Lower leg skin (tissue), 4 donors: ENCODE measurements around the gene PCARE. TPM values are rescaled to one million over a fixed set of nuclear protein-coding genes. Genes with fewer than 3 reads are reported as not detected.

ENCODE experiments used
- DNase-seq, 2 donors: peaks; one replicate each; pipeline ENCODE4 v3.0.0-alpha.2; 2019; ENCODE audit warnings: low spot score in 2 of 2
- H3K4me3 ChIP-seq: fragments of 200-600 bp; sonication (generic); 2 replicates; pipeline ENCODE4 v1.5.1; 2017; ENCODE audit warnings: mild to moderate bottlenecking, low read depth; ENCODE audit not compliant: poor library complexity, severe bottlenecking
- POLR2A ChIP-seq, 2 donors: fragments of 450-650 bp; IDR thresholded peaks; one replicate each; pipeline ENCODE4 v1.6.1; 2016 to 2017; ENCODE audit warnings: antibody characterized with exemption in 2 of 2, mild to moderate bottlenecking in 1 of 2, moderate library complexity in 1 of 2
- WGBS, 2 donors: methylation state at CpG; one replicate each; pipeline ENCODE4 v1.1.5; 2018; 5-methylcytosine and 5-hydroxymethylcytosine counted together
- intact Hi-C: fragments of 100-400 bp; cut with DNase I; formaldehyde crosslinking; loops from one replicate; pipeline ENCODE4 v1.15.0; 2023; ENCODE audit warnings: low total_unique reads
- total RNA-seq, 4 donors: library from RNA; depleted of rRNA; stranded (reverse); fragments of >200 nt; gene quantifications; one replicate each; pipeline ENCODE4 v1.1.0, GENCODE V29; 2016
- TF ChIP-seq, protein P1 (sequence below), 3 donors: fragments of 450-650 bp; IDR thresholded peaks; one replicate each; pipeline ENCODE4 v1.5.1; 2016; ENCODE audit warnings: antibody characterized with exemption in 3 of 3, mild to moderate bottlenecking in 3 of 3, moderate library complexity in 2 of 3

PCARE gene
- total RNA-seq, 4 donors from 2014 or later = 0.02 to 0.13 TPM; not detected in 2

DNA sequence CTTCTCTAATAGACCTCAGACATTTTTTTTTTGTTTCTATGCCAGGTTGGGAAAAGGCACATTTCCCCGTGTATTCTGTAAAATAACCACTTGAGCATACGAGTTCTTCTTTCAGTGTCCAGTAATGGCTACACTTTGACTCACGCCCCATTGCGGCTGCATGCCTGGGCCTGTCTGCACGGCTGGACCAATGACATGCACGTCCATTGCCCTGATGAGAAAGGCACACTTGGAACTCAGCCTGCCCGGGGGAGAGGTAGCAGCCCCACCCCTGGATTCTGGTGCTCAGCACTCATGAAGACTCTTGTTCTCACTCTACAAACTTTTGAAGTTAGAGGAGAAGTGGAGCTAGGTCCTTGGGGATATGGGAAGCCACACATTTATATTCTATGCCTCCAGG, 5.8 kb downstream of the PCARE start:
- DNase-seq = peak in 1 of 2 donors; percentile 79
- H3K4me3 ChIP-seq = no peak overlapping the region
- intact Hi-C loops = loop anchor here (10.0 kb wide), 1 partner anchor 46 kb away; the partner anchor contains the start of gene CLIP4
- WGBS, 2 donors = 54 to 67% methylated on average over 7 of the region's 7 CpGs
- TF ChIP-seq, protein P1, sequence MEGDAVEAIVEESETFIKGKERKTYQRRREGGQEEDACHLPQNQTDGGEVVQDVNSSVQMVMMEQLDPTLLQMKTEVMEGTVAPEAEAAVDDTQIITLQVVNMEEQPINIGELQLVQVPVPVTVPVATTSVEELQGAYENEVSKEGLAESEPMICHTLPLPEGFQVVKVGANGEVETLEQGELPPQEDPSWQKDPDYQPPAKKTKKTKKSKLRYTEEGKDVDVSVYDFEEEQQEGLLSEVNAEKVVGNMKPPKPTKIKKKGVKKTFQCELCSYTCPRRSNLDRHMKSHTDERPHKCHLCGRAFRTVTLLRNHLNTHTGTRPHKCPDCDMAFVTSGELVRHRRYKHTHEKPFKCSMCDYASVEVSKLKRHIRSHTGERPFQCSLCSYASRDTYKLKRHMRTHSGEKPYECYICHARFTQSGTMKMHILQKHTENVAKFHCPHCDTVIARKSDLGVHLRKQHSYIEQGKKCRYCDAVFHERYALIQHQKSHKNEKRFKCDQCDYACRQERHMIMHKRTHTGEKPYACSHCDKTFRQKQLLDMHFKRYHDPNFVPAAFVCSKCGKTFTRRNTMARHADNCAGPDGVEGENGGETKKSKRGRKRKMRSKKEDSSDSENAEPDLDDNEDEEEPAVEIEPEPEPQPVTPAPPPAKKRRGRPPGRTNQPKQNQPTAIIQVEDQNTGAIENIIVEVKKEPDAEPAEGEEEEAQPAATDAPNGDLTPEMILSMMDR (IDR thresholded peaks at IDR 0.05) = no peak

- peak; percentile 81 to 91 for DNase-seq
- H3K4me3 ChIP-seq = no peak overlapping the region
- TF ChIP-seq, protein P1 (IDR thresholded peaks at IDR 0.05) = no peak
- no peak for TF ChIP-seq POLR2A (IDR thresholded peaks at IDR 0.05)
- intact Hi-C loops = loop anchor here (10.0 kb wide), 1 partner anchor 48 kb away; the partner anchor contains the start of gene CLIP4
- WGBS, 2 donors = 28 to 33% methylated on average over 7 of the region's 7 CpGs
Observed at GRCh38 chr2:29066997-29067605, 7.2 kb downstream of the PCARE start.

DNA sequence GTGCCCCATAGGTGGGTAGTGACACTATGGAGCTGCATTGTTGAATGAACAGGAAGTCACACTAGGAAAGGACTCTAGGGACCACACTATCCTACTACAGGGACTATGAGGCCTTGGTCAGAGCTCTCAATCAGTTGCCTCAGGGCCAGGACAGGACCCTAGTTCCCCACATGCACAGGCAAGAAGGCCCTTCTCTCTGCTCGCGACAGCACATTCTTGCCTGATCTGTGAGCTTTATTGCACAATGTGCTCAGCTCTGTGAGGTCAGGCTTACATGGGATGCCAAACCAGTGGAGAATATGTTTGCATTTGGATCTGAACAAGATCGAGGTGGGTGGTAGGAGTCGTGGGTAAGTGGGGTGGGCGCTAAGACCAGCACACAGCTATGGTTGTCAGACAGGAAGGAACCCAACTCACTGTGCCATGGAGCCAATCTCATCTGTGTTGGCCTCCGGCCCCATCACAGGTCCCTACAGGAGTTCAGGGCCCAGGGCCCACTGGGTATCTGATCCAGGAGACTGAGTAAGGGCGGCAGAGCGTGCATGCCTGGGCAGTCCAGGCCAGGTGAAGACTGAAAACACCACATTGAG, 8.0 kb downstream of the PCARE start:
- DNase-seq = peak; percentile 62 to 87

GRCh38 chr2:29065068-29065811, 9.1 kb downstream of the PCARE start:
- 26 to 27% methylated on average over 10 of the region's 10 CpGs for WGBS, 2 donors
- TF ChIP-seq POLR2A (IDR thresholded peaks at IDR 0.05) = no peak
- TF ChIP-seq, protein P1 (IDR thresholded peaks at IDR 0.05) = no peak
- H3K4me3 ChIP-seq = no peak overlapping the region
- DNase-seq = peak in 1 of 2 donors; percentile 87
- intact Hi-C loops = loop anchor here (10.0 kb wide), 1 partner anchor 50 kb away; the partner anchor contains the start of gene CLIP4

More for the DNA sequence above, 8.0 kb downstream of the PCARE start:
- H3K4me3 ChIP-seq = no peak overlapping the region
- TF ChIP-seq, protein P1 (IDR thresholded peaks at IDR 0.05) = no peak
- no peak for TF ChIP-seq POLR2A (IDR thresholded peaks at IDR 0.05)
- intact Hi-C loops = loop anchor here (10.0 kb wide), 1 partner anchor 48 kb away; the partner anchor contains the start of gene CLIP4
- WGBS, 2 donors = 31 to 41% methylated on average over 6 to 8 of the region's 8 CpGs

DNA sequence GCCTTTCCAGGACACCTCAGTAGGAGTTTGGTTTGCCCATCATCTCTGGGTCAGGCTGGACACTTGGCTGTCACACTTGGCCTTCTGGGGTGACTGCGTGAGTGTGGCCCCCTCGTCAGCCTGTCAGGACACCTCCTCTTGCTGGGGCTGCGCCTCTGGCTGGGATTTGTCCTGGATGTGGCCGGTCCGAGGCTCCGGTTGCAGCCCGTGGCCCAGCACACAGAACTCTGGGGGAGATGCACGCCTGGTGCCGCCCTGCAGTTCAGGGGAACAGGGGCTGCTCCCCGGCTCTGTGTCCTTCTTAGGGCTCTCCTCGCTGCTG, 9.6 kb downstream of the PCARE start:
- 40 to 54% methylated on average over 6 to 11 of the region's 11 CpGs for WGBS, 2 donors
- no peak overlapping the region for H3K4me3 ChIP-seq
- DNase-seq = no peak
- intact Hi-C loops = loop anchor here (10.0 kb wide), 1 partner anchor 50 kb away; the partner anchor contains the start of gene CLIP4
- no peak for TF ChIP-seq POLR2A (IDR thresholded peaks at IDR 0.05)
- TF ChIP-seq, protein P1 (IDR thresholded peaks at IDR 0.05) = no peak
